SU-DHL-6 (cell line): ENCODE data around the gene COL18A1.

Experiments
- H2AFZ ChIP-seq: fragments of 200-600 bp; sonication (generic); 2 replicates; pipeline ENCODE4 v1.6.1; 2014; ENCODE audit warnings: low read depth, mild to moderate bottlenecking, moderate library complexity, mixed read lengths, antibody characterized with exemption, low read length; ENCODE audit not compliant: severe bottlenecking
- H3F3A ChIP-seq: fragments of 200-600 bp; shearing (Covaris generic); 2 replicates; pipeline ENCODE4 v1.6.0; 2016; ENCODE audit warnings: antibody characterized with exemption, mild to moderate bottlenecking; ENCODE audit not compliant: insufficient read depth
- H3K27ac ChIP-seq: fragments of 200-600 bp; sonication (generic); 2 replicates; pipeline ENCODE4 v1.5.1; 2016; ENCODE audit warnings: low read depth, mild to moderate bottlenecking, low read length, moderate library complexity, mixed read lengths
- H3K27me3 ChIP-seq: fragments of 200-600 bp; sonication (generic), shearing (Covaris generic); 2 replicates; pipeline ENCODE4 v1.6.0; 2014; ENCODE audit warnings: mild to moderate bottlenecking, low read length
- H3K36me3 ChIP-seq: fragments of 200-600 bp; sonication (generic); 2 replicates; pipeline ENCODE4 v1.6.1; 2014; ENCODE audit warnings: mild to moderate bottlenecking, low read length, mixed read lengths
- H3K4me2 ChIP-seq: fragments of 300-600, 200-600 bp; shearing (Covaris generic), sonication (generic); 2 replicates; pipeline ENCODE4 v1.6.0; 2014; ENCODE audit warnings: low read length, low read depth, mild to moderate bottlenecking; ENCODE audit not compliant: poor library complexity, severe bottlenecking
- H3K4me3 ChIP-seq: fragments of 200-600 bp; sonication (generic); 2 replicates; pipeline ENCODE4 v1.5.1; 2014; ENCODE audit warnings: antibody characterized with exemption, low read length, mild to moderate bottlenecking, mixed read lengths; ENCODE audit not compliant: insufficient read depth, poor library complexity, severe bottlenecking
- H3K79me2 ChIP-seq: fragments of 200-600 bp; sonication (generic); 2 replicates; pipeline ENCODE4 v1.6.1; 2014; ENCODE audit warnings: mild to moderate bottlenecking, low read length, moderate library complexity; ENCODE audit not compliant: insufficient read depth
- H3K9ac ChIP-seq: fragments of 200-600 bp; sonication (generic); 2 replicates; pipeline ENCODE4 v1.7.0; 2014; ENCODE audit warnings: mild to moderate bottlenecking, low read length
- H3K9me2 ChIP-seq: fragments of 200-600 bp; sonication (generic); replicated peaks from 2 replicates; pipeline ENCODE4 v1.6.1; 2014; ENCODE audit warnings: low read length; ENCODE audit not compliant: insufficient read depth
- H3K9me3 ChIP-seq: fragments of 200-600 bp; sonication (generic); 2 replicates; pipeline ENCODE4 v1.6.1; 2014; ENCODE audit warnings: low read length, mixed read lengths; ENCODE audit not compliant: insufficient read depth
- H4K20me1 ChIP-seq: fragments of 200-600 bp; sonication (generic); 2 replicates; pipeline ENCODE4 v1.6.1; 2014; ENCODE audit warnings: low read depth, mild to moderate bottlenecking, antibody characterized with exemption, low read length, moderate library complexity, mixed read lengths
- CTCF ChIP-seq: fragments of 200-600 bp; sonication (generic); IDR thresholded peaks from one replicate; pipeline ENCODE4 v1.5.1; 2017; ENCODE audit warnings: antibody characterized with exemption, mild to moderate bottlenecking, low read length, moderate library complexity; ENCODE audit not compliant: insufficient read depth, poor library complexity, severe bottlenecking
- EZH2phosphoT487 ChIP-seq: fragments of 200-600 bp; sonication (generic), shearing (Covaris generic); conservative IDR thresholded peaks from 2 replicates; pipeline ENCODE4 v1.6.1; 2018; ENCODE audit warnings: mild to moderate bottlenecking, antibody characterized with exemption, low read length, moderate library complexity, mixed read lengths

COL18A1 gene

GRCh38 chr21:45497846-45498645 lies 93.1 kb downstream of the COL18A1 start:
- H3K9ac ChIP-seq, result no peak overlapping the region
- H2AFZ ChIP-seq, result no peak overlapping the region
- H3K27ac ChIP-seq, result no peak overlapping the region
- no peak overlapping the region for H3K4me3 ChIP-seq
- H3K36me3 ChIP-seq, result no peaks in the 10 kb centered on the region
- no peaks in the 10 kb centered on the region for H3K79me2 ChIP-seq
- no peak for TF ChIP-seq CTCF
- no peak for TF ChIP-seq EZH2phosphoT487
- H3K27me3 ChIP-seq, result no peaks in the 10 kb centered on the region
- no peak overlapping the region for H3K4me2 ChIP-seq
- H4K20me1 ChIP-seq, result no peaks in the 10 kb centered on the region
- no peaks in the 10 kb centered on the region for H3F3A ChIP-seq
- H3K9me2 ChIP-seq, result no peaks in the 10 kb centered on the region
- no peaks in the 10 kb centered on the region for H3K9me3 ChIP-seq

GRCh38 chr21:45498646-45499000 lies 93.7 kb downstream of the COL18A1 start:
- Histone ChIP-seq H3K9me2 (no peaks in the 10 kb centered on the region), H3K4me3 (no peak overlapping the region), H4K20me1 (no peaks in the 10 kb centered on the region), H3K79me2 (no peaks in the 10 kb centered on the region), H3K27me3 (no peaks in the 10 kb centered on the region), H3K9me3 (no peaks in the 10 kb centered on the region), H3K36me3 (no peaks in the 10 kb centered on the region), H3K4me2 (no peak overlapping the region), H3K9ac (no peak overlapping the region), H3F3A (no peaks in the 10 kb centered on the region), H3K27ac (no peak overlapping the region), H2AFZ (no peak overlapping the region)
- no peak for TF ChIP-seq EZH2phosphoT487
- TF ChIP-seq CTCF, result no peak

- Histone ChIP-seq H3K27ac (no peak overlapping the region), H3K79me2 (no peaks in the 10 kb centered on the region), H3K27me3 (no peaks in the 10 kb centered on the region), H3K9me3 (no peaks in the 10 kb centered on the region), H3K9ac (no peak overlapping the region), H3K4me2 (no peak overlapping the region), H4K20me1 (no peaks in the 10 kb centered on the region), H3K9me2 (no peaks in the 10 kb centered on the region), H3F3A (no peaks in the 10 kb centered on the region), H2AFZ (no peak overlapping the region), H3K36me3 (no peaks in the 10 kb centered on the region), H3K4me3 (no peak overlapping the region)
- TF ChIP-seq EZH2phosphoT487, result no peak
- TF ChIP-seq CTCF, result no peak
Measured at GRCh38 chr21:45499201-45499750, 94.3 kb downstream of the COL18A1 start.
